HG03439 (cell line): ENCODE results near the gene GATA2.

ENCODE experiments used
- ATAC-seq: cut with Tn5 transposase; IDR thresholded peaks from one replicate; pipeline ENCODE4 v1.9.1; 2021; ENCODE audit warnings: mild to moderate bottlenecking, moderate library complexity; ENCODE audit not compliant: unreplicated experiment

GATA2 gene

GRCh38 chr3:128458746-128459460, 34.1 kb downstream of the GATA2 start:
- no peak for ATAC-seq

GRCh38 chr3:128457937-128458336, 35.1 kb downstream of the GATA2 start:
- no peak for ATAC-seq

- ATAC-seq = no peak
These were observed 36.0 kb downstream of the GATA2 start for GRCh38 chr3:128456776-128457715.

GRCh38 chr3:128455786-128456748, 36.9 kb downstream of the GATA2 start:
- no peak for ATAC-seq

- ATAC-seq = no peak
These were observed 37.9 kb downstream of the GATA2 start for GRCh38 chr3:128455116-128455515.

- no peak for ATAC-seq
These were observed 38.7 kb downstream of the GATA2 start for GRCh38 chr3:128454310-128454618.

- ATAC-seq = no peak
These were observed 39.3 kb downstream of the GATA2 start for GRCh38 chr3:128453501-128454309.

GRCh38 chr3:128452678-128453275, 40.2 kb downstream of the GATA2 start:
- no peak for ATAC-seq

GRCh38 chr3:128452120-128452519, 40.9 kb downstream of the GATA2 start:
- ATAC-seq = no peak

- no peak for ATAC-seq
These were observed 43.8 kb downstream of the GATA2 start for GRCh38 chr3:128449111-128449638.

GRCh38 chr3:128448491-128448890, 44.5 kb downstream of the GATA2 start:
- no peak for ATAC-seq

GRCh38 chr3:128447561-128448013, 45.4 kb downstream of the GATA2 start:
- ATAC-seq = peak; percentile 59

GRCh38 chr3:128446821-128447220, 46.2 kb downstream of the GATA2 start:
- ATAC-seq = no peak

- ATAC-seq = no peak
These were observed 47.6 kb downstream of the GATA2 start for GRCh38 chr3:128445357-128445756.

GRCh38 chr3:128443771-128444170, 49.2 kb downstream of the GATA2 start:
- ATAC-seq = no peak

- ATAC-seq = no peak
These were observed 50.1 kb downstream of the GATA2 start for GRCh38 chr3:128442949-128443348.

- ATAC-seq = no peak
These were observed 50.9 kb downstream of the GATA2 start for GRCh38 chr3:128442070-128442469.

- ATAC-seq = no peak
These were observed 53.8 kb downstream of the GATA2 start for GRCh38 chr3:128439226-128439625.

GRCh38 chr3:128438488-128439072, 54.4 kb downstream of the GATA2 start:
- ATAC-seq = no peak
